ENCODE results near the gene LDB3.

LDB3 gene

GRCh38 chr10:86651631-86652331 lies 16.5 kb upstream of the LDB3 start:
- no peak for DNase-seq

- no peak for DNase-seq
Observed at GRCh38 chr10:86652361-86653202, 15.7 kb upstream of the LDB3 start.

- DNase-seq = no peak
Observed at GRCh38 chr10:86653379-86653778, 14.9 kb upstream of the LDB3 start.

GRCh38 chr10:86653987-86654386 lies 14.3 kb upstream of the LDB3 start:
- DNase-seq = no peak

- DNase-seq = no peak
Observed at GRCh38 chr10:86654411-86655172, 13.7 kb upstream of the LDB3 start, which contains the start of gene OPN4. OPN4 (plus strand) TSS chr10:86654547; CDS start chr10:86654784, 237 bp downstream.

- no peak for DNase-seq
Observed at GRCh38 chr10:86655173-86655540, 13.2 kb upstream of the LDB3 start.

GRCh38 chr10:86655596-86655995 lies 12.7 kb upstream of the LDB3 start:
- DNase-seq = no peak

- DNase-seq = no peak
Observed at GRCh38 chr10:86657011-86657395, 11.3 kb upstream of the LDB3 start.

- DNase-seq = no peak
Observed at GRCh38 chr10:86657396-86658011, 10.8 kb upstream of the LDB3 start.

GRCh38 chr10:86658261-86658741 lies 10.0 kb upstream of the LDB3 start:
- DNase-seq = no peak

- no peak for DNase-seq
Observed at GRCh38 chr10:86658751-86659150, 9.6 kb upstream of the LDB3 start.

GRCh38 chr10:86659161-86659691 lies 9.1 kb upstream of the LDB3 start:
- DNase-seq = no peak

GRCh38 chr10:86659721-86660453 lies 8.4 kb upstream of the LDB3 start:
- no peak for DNase-seq

- no peak for DNase-seq
Observed at GRCh38 chr10:86661161-86662025, 6.9 kb upstream of the LDB3 start.

GRCh38 chr10:86662186-86663045 lies 5.9 kb upstream of the LDB3 start:
- DNase-seq = no peak

GRCh38 chr10:86663046-86663345 lies 5.3 kb upstream of the LDB3 start:
- DNase-seq = no peak

- no peak for DNase-seq
Observed at GRCh38 chr10:86663576-86664339, 4.6 kb upstream of the LDB3 start.

- no peak for DNase-seq
Observed at GRCh38 chr10:86664341-86665217, 3.7 kb upstream of the LDB3 start.

Measured in CD4-positive, alpha-beta T cell treated with Interleukin-17A for 1 hour (primary cell).